PFSK-1 (cell line): Measurements from ENCODE around the gene ZSCAN23.

Experiments used
- POLR2AphosphoS5 ChIP-seq: IDR thresholded peaks from 2 replicates; pipeline ENCODE4 v1.6.1; 2012; ENCODE audit warnings: low read depth, mild to moderate bottlenecking, control low read depth, low read length, moderate library complexity
- TF ChIP-seq, protein P1 (sequence below), 2 experiments: IDR thresholded peaks; 2 replicates each; pipeline versions ENCODE4 v1.6.1 to v1.8.0; 2011 to 2012; ENCODE audit warnings: low read depth in 2 of 2, low read length in 2 of 2, control low read depth in 1 of 2, inconsistent platforms in 1 of 2, mild to moderate bottlenecking in 1 of 2, moderate library complexity in 1 of 2; ENCODE audit not compliant: insufficient read depth in 1 of 2

GRCh38 chr6:28442586-28442985 is 705 bp downstream of the ZSCAN23 start:
- TF ChIP-seq, protein P1, sequence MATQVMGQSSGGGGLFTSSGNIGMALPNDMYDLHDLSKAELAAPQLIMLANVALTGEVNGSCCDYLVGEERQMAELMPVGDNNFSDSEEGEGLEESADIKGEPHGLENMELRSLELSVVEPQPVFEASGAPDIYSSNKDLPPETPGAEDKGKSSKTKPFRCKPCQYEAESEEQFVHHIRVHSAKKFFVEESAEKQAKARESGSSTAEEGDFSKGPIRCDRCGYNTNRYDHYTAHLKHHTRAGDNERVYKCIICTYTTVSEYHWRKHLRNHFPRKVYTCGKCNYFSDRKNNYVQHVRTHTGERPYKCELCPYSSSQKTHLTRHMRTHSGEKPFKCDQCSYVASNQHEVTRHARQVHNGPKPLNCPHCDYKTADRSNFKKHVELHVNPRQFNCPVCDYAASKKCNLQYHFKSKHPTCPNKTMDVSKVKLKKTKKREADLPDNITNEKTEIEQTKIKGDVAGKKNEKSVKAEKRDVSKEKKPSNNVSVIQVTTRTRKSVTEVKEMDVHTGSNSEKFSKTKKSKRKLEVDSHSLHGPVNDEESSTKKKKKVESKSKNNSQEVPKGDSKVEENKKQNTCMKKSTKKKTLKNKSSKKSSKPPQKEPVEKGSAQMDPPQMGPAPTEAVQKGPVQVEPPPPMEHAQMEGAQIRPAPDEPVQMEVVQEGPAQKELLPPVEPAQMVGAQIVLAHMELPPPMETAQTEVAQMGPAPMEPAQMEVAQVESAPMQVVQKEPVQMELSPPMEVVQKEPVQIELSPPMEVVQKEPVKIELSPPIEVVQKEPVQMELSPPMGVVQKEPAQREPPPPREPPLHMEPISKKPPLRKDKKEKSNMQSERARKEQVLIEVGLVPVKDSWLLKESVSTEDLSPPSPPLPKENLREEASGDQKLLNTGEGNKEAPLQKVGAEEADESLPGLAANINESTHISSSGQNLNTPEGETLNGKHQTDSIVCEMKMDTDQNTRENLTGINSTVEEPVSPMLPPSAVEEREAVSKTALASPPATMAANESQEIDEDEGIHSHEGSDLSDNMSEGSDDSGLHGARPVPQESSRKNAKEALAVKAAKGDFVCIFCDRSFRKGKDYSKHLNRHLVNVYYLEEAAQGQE (IDR thresholded peaks at IDR 0.05; ENCODE audit: insufficient read depth in 1 of 2, low read depth in 2 of 2, low read length in 2 of 2): no peak
- TF ChIP-seq POLR2AphosphoS5: no peak
